GM18520 (cell line): ENCODE data around the gene REEP3.

Source experiments
- ATAC-seq: cut with Tn5 transposase; IDR thresholded peaks from one replicate; pipeline ENCODE4 v1.9.1; 2021; ENCODE audit not compliant: unreplicated experiment

Gene REEP3

GRCh38 chr10:63505562-63505961, 15.6 kb upstream of the REEP3 start:
- no peak for ATAC-seq

- ATAC-seq = no peak
Measured at GRCh38 chr10:63506554-63506953, 14.6 kb upstream of the REEP3 start.

GRCh38 chr10:63515002-63515763, 6.0 kb upstream of the REEP3 start:
- ATAC-seq = no peak

- no peak for ATAC-seq
Measured at GRCh38 chr10:63516207-63516606, 5.0 kb upstream of the REEP3 start.

GRCh38 chr10:63518690-63519288, 2.4 kb upstream of the REEP3 start:
- no peak for ATAC-seq

- peak; percentile 49 for ATAC-seq
Measured at GRCh38 chr10:63521416-63522276, 445 bp downstream of the REEP3 start.

GRCh38 chr10:63522277-63522687, 1.1 kb downstream of the REEP3 start:
- ATAC-seq = no peak

- ATAC-seq = no peak
Measured at GRCh38 chr10:63522995-63523394, 1.8 kb downstream of the REEP3 start.

GRCh38 chr10:63525021-63525420, 3.8 kb downstream of the REEP3 start:
- no peak for ATAC-seq

GRCh38 chr10:63527401-63527800, 6.2 kb downstream of the REEP3 start:
- no peak for ATAC-seq

GRCh38 chr10:63528084-63528744, 7.0 kb downstream of the REEP3 start:
- no peak for ATAC-seq

- ATAC-seq = no peak
Measured at GRCh38 chr10:63530409-63530808, 9.2 kb downstream of the REEP3 start.

- no peak for ATAC-seq
Measured at GRCh38 chr10:63534723-63535122, 13.5 kb downstream of the REEP3 start.

GRCh38 chr10:63536698-63537097, 15.5 kb downstream of the REEP3 start:
- ATAC-seq = no peak

GRCh38 chr10:63537536-63537935, 16.3 kb downstream of the REEP3 start:
- no peak for ATAC-seq

- no peak for ATAC-seq
Measured at GRCh38 chr10:63539377-63539776, 18.2 kb downstream of the REEP3 start.

- no peak for ATAC-seq
Measured at GRCh38 chr10:63539994-63540393, 18.8 kb downstream of the REEP3 start.

- no peak for ATAC-seq
Measured at GRCh38 chr10:63542835-63543575, 21.8 kb downstream of the REEP3 start.

- no peak for ATAC-seq
Measured at GRCh38 chr10:63543576-63543962, 22.4 kb downstream of the REEP3 start.

- ATAC-seq = no peak
Measured at GRCh38 chr10:63544418-63544817, 23.2 kb downstream of the REEP3 start.
